GM18505 (cell line): Measurements from ENCODE around the gene TTYH3.

Source experiments
- ATAC-seq: cut with Tn5 transposase; IDR thresholded peaks from one replicate; pipeline ENCODE4 v1.9.1; 2021; ENCODE audit not compliant: unreplicated experiment
- POLR2A ChIP-seq: IDR thresholded peaks from 4 replicates; pipeline ENCODE4 v1.6.1; 2011; ENCODE audit warnings: borderline replicate concordance; ENCODE audit not compliant: insufficient read depth, insufficient read length; ENCODE audit errors: extremely low read depth

Gene TTYH3

GRCh38 chr7:2647594-2648172 lies 15.9 kb downstream of the TTYH3 start:
- no peak for ATAC-seq
- no peak for TF ChIP-seq POLR2A

- no peak for TF ChIP-seq POLR2A
- ATAC-seq, result no peak
Observed at GRCh38 chr7:2649139-2649838, 17.5 kb downstream of the TTYH3 start.

- TF ChIP-seq POLR2A, result no peak
- no peak for ATAC-seq
Observed at GRCh38 chr7:2649991-2650390, 18.2 kb downstream of the TTYH3 start.

GRCh38 chr7:2650451-2650850 lies 18.7 kb downstream of the TTYH3 start:
- no peak for ATAC-seq
- no peak for TF ChIP-seq POLR2A

- ATAC-seq, result no peak
- TF ChIP-seq POLR2A, result no peak
Observed at GRCh38 chr7:2651336-2651735, 19.6 kb downstream of the TTYH3 start.

GRCh38 chr7:2651847-2652735 lies 20.3 kb downstream of the TTYH3 start:
- no peak for TF ChIP-seq POLR2A
- ATAC-seq, result no peak

- no peak for TF ChIP-seq POLR2A
- ATAC-seq, result no peak
Observed at GRCh38 chr7:2652736-2653060, 20.9 kb downstream of the TTYH3 start.

- TF ChIP-seq POLR2A, result no peak
- ATAC-seq, result no peak
Observed at GRCh38 chr7:2654059-2654458, 22.3 kb downstream of the TTYH3 start.

GRCh38 chr7:2655870-2656614 lies 24.3 kb downstream of the TTYH3 start:
- ATAC-seq, result no peak
- TF ChIP-seq POLR2A, result no peak

GRCh38 chr7:2657208-2657607 lies 25.4 kb downstream of the TTYH3 start:
- ATAC-seq, result no peak
- no peak for TF ChIP-seq POLR2A

GRCh38 chr7:2657920-2658671 lies 26.3 kb downstream of the TTYH3 start:
- ATAC-seq, result no peak
- TF ChIP-seq POLR2A, result no peak

GRCh38 chr7:2658941-2659340 lies 27.2 kb downstream of the TTYH3 start:
- ATAC-seq, result no peak
- no peak for TF ChIP-seq POLR2A
